PC-3 (cell line): ENCODE results near the gene ENTPD2. TPM values are rescaled to one million over a fixed set of nuclear protein-coding genes. Genes with fewer than 3 reads are reported as not detected.

ENCODE experiments used
- ATAC-seq: fragments of 200-7000 bp; cut with Tn5 transposase; 2 replicates; pipeline ENCODE4 v1.9.1; 2020; ENCODE audit warnings: mild to moderate bottlenecking, moderate library complexity
- BruUV-seq: library from RNA; stranded (reverse); fragments of 400-500 nt; replicated peaks from 2 replicates; lab custom pipeline; 2021; lab: Mats Ljungman, UMichigan
- CTCF ChIA-PET: fragments of 300-600 bp; sonication (Branson Sonifier 250); formaldehyde crosslinking; loops from one replicate; lab custom pipeline; 2022; ENCODE audit warnings: antibody characterized with exemption; lab: Charles Lee
- POLR2A ChIA-PET: fragments of 300-600 bp; sonication (Branson Sonifier 250); formaldehyde crosslinking; loops from one replicate; lab custom pipeline; 2022; ENCODE audit warnings: antibody characterized with exemption; ENCODE audit not compliant: unreplicated experiment; lab: Charles Lee
- DNase-seq: peaks from one replicate; pipeline ENCODE4 v3.0.0-alpha.2; 2015
- H2AFZ ChIP-seq: fragments of 300-600 bp; sonication (generic); 2 replicates; pipeline ENCODE4 v1.6.0; 2016; ENCODE audit warnings: antibody characterized with exemption, low read length
- H3F3A ChIP-seq: fragments of 300-600 bp; sonication (generic); one replicate; pipeline ENCODE4 v1.6.0; 2017; ENCODE audit warnings: antibody characterized with exemption, low read length, control low read depth, mild to moderate bottlenecking; ENCODE audit not compliant: unreplicated experiment
- H3K27ac ChIP-seq: fragments of 300-600 bp; sonication (generic); 2 replicates; pipeline ENCODE4 v1.5.1; 2016; ENCODE audit warnings: mild to moderate bottlenecking, low read length
- H3K27me3 ChIP-seq: fragments of 300-600 bp; sonication (generic); 2 replicates; pipeline ENCODE4 v1.6.1; 2016; ENCODE audit warnings: low read length, mixed read lengths
- H3K36me3 ChIP-seq: fragments of 300-600 bp; sonication (generic); 2 replicates; pipeline ENCODE4 v1.6.1; 2016; ENCODE audit warnings: low read depth, mixed run types, low read length, mixed read lengths
- H3K4me1 ChIP-seq: fragments of 300-600 bp; sonication (generic); 2 replicates; pipeline ENCODE4 v1.5.1; 2016; ENCODE audit warnings: low read length; ENCODE audit not compliant: insufficient read depth
- H3K4me2 ChIP-seq: fragments of 300-600 bp; sonication (generic); 2 replicates; pipeline ENCODE4 v1.6.0; 2016; ENCODE audit warnings: low read length
- H3K4me3 ChIP-seq: fragments of 300-600 bp; sonication (generic); 2 replicates; pipeline ENCODE4 v1.5.1; 2016; ENCODE audit warnings: mild to moderate bottlenecking, low read length, mixed read lengths
- H3K79me2 ChIP-seq: fragments of 300-600 bp; sonication (generic); 2 replicates; pipeline ENCODE4 v1.6.1; 2017; ENCODE audit warnings: low read length, mixed read lengths
- H3K9ac ChIP-seq: fragments of 300-600 bp; sonication (generic); 2 replicates; pipeline ENCODE4 v1.6.0; 2016; ENCODE audit warnings: mild to moderate bottlenecking, low read length
- H3K9me2 ChIP-seq: fragments of 300-600 bp; sonication (generic); replicated peaks from 2 replicates; pipeline ENCODE4 v1.6.1; 2016; ENCODE audit warnings: mixed run types, low read length, mixed read lengths
- H3K9me3 ChIP-seq: fragments of 300-600 bp; sonication (generic); 2 replicates; pipeline ENCODE4 v1.6.1; 2016; ENCODE audit warnings: low read length, mixed read lengths
- H4K20me1 ChIP-seq: fragments of 300-600 bp; sonication (generic); 2 replicates; pipeline ENCODE4 v1.6.1; 2016; ENCODE audit warnings: low read length, mixed read lengths
- EZH2 ChIP-seq: fragments of 300-600 bp; sonication (generic); IDR thresholded peaks from one replicate; pipeline ENCODE4 v1.6.1; 2017; ENCODE audit warnings: antibody characterized with exemption, mild to moderate bottlenecking, low read length; ENCODE audit not compliant: unreplicated experiment
- EZH2phosphoT487 ChIP-seq: fragments of 300-600 bp; sonication (generic); IDR thresholded peaks from 2 replicates; pipeline ENCODE4 v1.6.1; 2018; ENCODE audit warnings: mild to moderate bottlenecking, antibody characterized with exemption, low read length, borderline replicate concordance
- intact Hi-C: fragments of 100-400 bp; cut with micrococcal nuclease; formaldehyde crosslinking; loops from 2 replicates; pipeline ENCODE4 v1.9.0; 2023
- total RNA-seq: library from RNA; depleted of rRNA; stranded (reverse); fragments of >200 nt; gene quantifications from 2 replicates; pipeline ENCODE4 v1.2.3, GENCODE V29; 2014
- TF ChIP-seq, protein P1 (sequence below): fragments of 300-600 bp; sonication (generic); conservative IDR thresholded peaks from 2 replicates; pipeline ENCODE4 v1.5.1; 2017; ENCODE audit warnings: antibody characterized with exemption, low read depth, mild to moderate bottlenecking, low read length

ENTPD2 gene
- total RNA-seq, 1 experiment from 2014 or later: 1.3 TPM

DNA sequence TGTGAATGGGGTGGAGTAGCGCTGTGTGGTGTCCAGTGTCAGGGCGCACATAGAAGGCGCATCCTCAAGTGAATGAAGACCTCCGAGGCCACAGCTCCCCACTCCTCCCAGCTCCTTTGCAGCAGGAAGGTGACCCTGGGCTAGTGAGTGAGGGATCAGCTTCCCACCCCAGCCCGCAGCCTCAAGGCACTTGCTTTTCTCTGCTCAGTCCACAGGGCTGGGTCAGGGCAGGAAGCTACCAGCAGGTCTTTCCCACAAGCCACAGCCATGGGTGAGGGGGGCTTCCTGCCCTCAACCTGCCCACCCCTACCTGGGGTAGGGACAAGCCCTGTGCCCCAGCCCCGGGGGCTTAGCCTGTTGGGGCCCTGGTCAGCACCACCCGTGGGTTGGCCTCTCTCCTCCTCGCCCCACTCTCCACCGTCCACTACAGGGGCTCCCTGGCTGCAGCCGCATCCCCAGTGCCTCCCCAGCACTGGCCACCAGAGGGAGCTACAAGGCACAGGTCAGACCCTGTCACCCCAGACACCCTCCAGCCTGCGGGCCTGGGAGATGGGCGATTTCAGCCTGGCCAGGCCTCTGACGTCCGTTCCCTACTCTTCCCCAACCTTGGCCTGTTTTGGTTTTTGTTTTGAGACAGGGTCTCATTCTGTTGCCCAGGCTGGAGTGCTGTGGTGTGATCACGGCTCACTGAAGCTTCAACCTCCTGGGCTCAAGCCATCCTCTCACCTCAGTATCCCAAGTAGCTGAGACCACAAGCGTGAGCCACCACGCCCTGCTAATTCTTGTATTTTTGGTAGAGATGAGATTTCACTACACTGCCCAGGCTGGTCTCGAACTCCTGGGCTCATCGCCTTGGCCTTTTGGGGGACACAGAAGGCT is 24.6 kb downstream of the ENTPD2 start:
- DNase-seq: peak; percentile 66
- CTCF ChIA-PET: interaction anchor here (0.5 to 1.3 kb wide), 12 partner anchors 15 to 268 kb away, joined by 3 to 12 read pairs (median 4); partner anchors contain the start of genes CLIC3, NPDC1, PAXX and SAPCD2
- peak; percentile 59 for ATAC-seq
- H3K4me3 ChIP-seq: peak overlapping the region; percentile 68; the same call in 1 of the 2 replicates
- no peak overlapping the region for H2AFZ ChIP-seq
- peaks cover 12% of the 10 kb centered on the region; the same call in 1 of the 2 replicates for H3K79me2 ChIP-seq
- H4K20me1 ChIP-seq: no peaks in the 10 kb centered on the region
- no peaks in the 10 kb centered on the region for H3K27me3 ChIP-seq
- H3F3A ChIP-seq: no peaks in the 10 kb centered on the region
- no peaks in the 10 kb centered on the region for H3K9me3 ChIP-seq
- POLR2A ChIA-PET: interaction anchor here (0.5 to 0.6 kb wide), 2 partner anchors 28 to 238 kb away, joined by 3 to 4 read pairs; partner anchors contain the start of gene TMEM141
- H3K9me2 ChIP-seq: no peaks in the 10 kb centered on the region
- H3K4me2 ChIP-seq: peak overlapping the region; percentile 97
- H3K36me3 ChIP-seq: no peaks in the 10 kb centered on the region
- intact Hi-C loops: loop anchor here (5.0 kb wide), 1 partner anchor 127 kb away; no protein-coding TSS in a partner anchor
- no peak overlapping the region for H3K9ac ChIP-seq
- H3K27ac ChIP-seq: no peak overlapping the region
- H3K4me1 ChIP-seq: peaks cover 13% of the 10 kb centered on the region; the same call in 1 of the 2 replicates
- TF ChIP-seq, protein P1, sequence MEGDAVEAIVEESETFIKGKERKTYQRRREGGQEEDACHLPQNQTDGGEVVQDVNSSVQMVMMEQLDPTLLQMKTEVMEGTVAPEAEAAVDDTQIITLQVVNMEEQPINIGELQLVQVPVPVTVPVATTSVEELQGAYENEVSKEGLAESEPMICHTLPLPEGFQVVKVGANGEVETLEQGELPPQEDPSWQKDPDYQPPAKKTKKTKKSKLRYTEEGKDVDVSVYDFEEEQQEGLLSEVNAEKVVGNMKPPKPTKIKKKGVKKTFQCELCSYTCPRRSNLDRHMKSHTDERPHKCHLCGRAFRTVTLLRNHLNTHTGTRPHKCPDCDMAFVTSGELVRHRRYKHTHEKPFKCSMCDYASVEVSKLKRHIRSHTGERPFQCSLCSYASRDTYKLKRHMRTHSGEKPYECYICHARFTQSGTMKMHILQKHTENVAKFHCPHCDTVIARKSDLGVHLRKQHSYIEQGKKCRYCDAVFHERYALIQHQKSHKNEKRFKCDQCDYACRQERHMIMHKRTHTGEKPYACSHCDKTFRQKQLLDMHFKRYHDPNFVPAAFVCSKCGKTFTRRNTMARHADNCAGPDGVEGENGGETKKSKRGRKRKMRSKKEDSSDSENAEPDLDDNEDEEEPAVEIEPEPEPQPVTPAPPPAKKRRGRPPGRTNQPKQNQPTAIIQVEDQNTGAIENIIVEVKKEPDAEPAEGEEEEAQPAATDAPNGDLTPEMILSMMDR: peak; percentile 80
- no peak for TF ChIP-seq EZH2phosphoT487
- no TSS peak for BruUV-seq

DNA sequence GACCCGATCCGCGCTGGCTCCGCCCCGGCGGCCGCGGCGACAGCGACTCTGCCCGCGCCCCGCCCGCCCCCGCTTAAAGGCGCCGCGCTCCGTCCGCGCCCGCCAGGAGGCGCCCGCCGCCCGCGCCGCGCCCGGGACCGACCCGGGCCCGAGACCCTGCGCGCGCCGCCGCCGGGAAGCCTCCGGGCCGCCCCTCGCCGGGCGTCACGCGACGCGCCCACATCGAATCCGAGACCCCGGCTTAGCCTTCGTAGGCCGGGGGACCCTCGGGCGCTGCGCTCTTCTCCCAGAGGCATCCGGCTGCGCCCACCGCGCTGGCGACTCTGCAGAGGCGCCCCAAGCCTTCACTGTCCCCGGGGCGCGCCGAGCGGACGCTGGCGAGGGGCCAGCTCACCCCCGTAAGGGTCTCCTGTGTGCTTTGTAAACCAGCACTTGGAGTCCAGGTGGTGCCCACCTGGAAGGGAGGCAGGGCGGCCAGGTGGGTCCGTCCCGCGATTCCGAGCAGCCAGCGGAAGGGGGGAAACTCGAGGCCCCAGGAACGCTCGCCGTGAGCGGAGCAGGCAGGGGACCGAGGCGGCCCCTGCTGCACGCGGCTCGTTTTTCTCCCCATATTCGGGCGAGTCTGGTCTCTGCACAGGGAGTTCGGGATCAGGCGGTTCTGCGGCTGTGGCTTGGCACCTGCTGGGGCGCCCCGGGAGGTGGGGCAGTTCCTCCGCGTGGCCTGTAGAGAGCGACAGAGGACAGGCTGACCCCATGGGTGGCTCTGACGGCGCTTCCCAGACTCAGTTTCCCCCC is 25.4 kb downstream of the ENTPD2 start:
- DNase-seq (peak; percentile 61), ATAC-seq (peak; percentile 67)
- H3K9me3 ChIP-seq: no peaks in the 10 kb centered on the region
- no TSS peak for BruUV-seq
- no peaks in the 10 kb centered on the region for H3F3A ChIP-seq
- POLR2A ChIA-PET: interaction anchor here (0.5 kb wide), 1 partner anchor 238 kb away, joined by 4 read pairs; the partner anchor contains the start of gene TMEM141
- H3K9me2 ChIP-seq: no peaks in the 10 kb centered on the region
- H3K4me1 ChIP-seq: peaks cover 13% of the 10 kb centered on the region; the same call in 1 of the 2 replicates
- peak overlapping the region; percentile 68 for H3K4me3 ChIP-seq
- 0 out of 2 replicates have a peak overlapping the region, but pooled peaks have one; percentile 25 for H3K9ac ChIP-seq
- H3K27ac ChIP-seq: no peak overlapping the region
- peak overlapping the region; percentile 95 for H2AFZ ChIP-seq
- no peaks in the 10 kb centered on the region for H3K27me3 ChIP-seq
- peaks cover 12% of the 10 kb centered on the region; the same call in 1 of the 2 replicates for H3K79me2 ChIP-seq
- H3K36me3 ChIP-seq: no peaks in the 10 kb centered on the region
- H4K20me1 ChIP-seq: no peaks in the 10 kb centered on the region
- H3K4me2 ChIP-seq: peak overlapping the region; percentile 97
- intact Hi-C loops: loop anchor here (5.0 kb wide), 1 partner anchor 126 kb away; no protein-coding TSS in a partner anchor
- TF ChIP-seq, protein P1: no peak; the same call in 1 of the 2 replicates
- no peak for TF ChIP-seq EZH2phosphoT487
- no peak for TF ChIP-seq EZH2
- CTCF ChIA-PET: interaction anchor here (0.6 to 1.3 kb wide), 5 partner anchors 18 to 267 kb away, joined by 3 to 6 read pairs (median 4); partner anchors contain the start of genes NPDC1 and PAXX
